CD4-positive, alpha-beta memory T cell (primary cell): ENCODE results near the gene CEP57. TPM values are rescaled to one million over a fixed set of nuclear protein-coding genes. Genes with fewer than 3 reads are reported as not detected.

Experiments
- polyA plus RNA-seq, 2 donors: library from polyadenylated mRNA; unstranded; fragments of 300-500 nt; fragmentation: Illumina TruSeq; gene quantifications; one replicate each; pipeline ENCODE4 v1.2.3, GENCODE V29; 2021
- total RNA-seq, 2 experiments: library from RNA; stranded (reverse); gene quantifications; one replicate each; pipeline ENCODE4 v1.2.3, GENCODE V29; 2021

The CEP57 gene
- total and polyA plus RNA-seq, 4 experiments from 2014 or later = 39.0 to 78.9 (median 70.0) TPM

Other genes with a start within 250 kb of the CEP57 start
- gene FAM76B, start 716 bp upstream of the CEP57 start, total RNA-seq = 10 to 100 TPM; 58.0 to 60.5 TPM
- 10 to 100 TPM; 10.3 to 15.5 TPM for gene FAM76B, start 716 bp upstream of the CEP57 start, polyA plus RNA-seq
- gene MTMR2, start 133.6 kb downstream of the CEP57 start, total RNA-seq = 10 to 100 TPM; 13.4 to 13.6 TPM
- 10 to 100 TPM; 13.1 to 13.5 TPM for gene MTMR2, start 133.6 kb downstream of the CEP57 start, polyA plus RNA-seq